Mucosa of stomach (tissue), 1 donor: ENCODE measurements around the gene SHISA7.

ENCODE experiments used
- H3K27me3 ChIP-seq: one replicate; pipeline ENCODE4 v1.7.0; 2013; ENCODE audit warnings: mild to moderate bottlenecking, low read length; ENCODE audit not compliant: control insufficient read depth, insufficient read depth
- H3K36me3 ChIP-seq: one replicate; pipeline ENCODE4 v1.7.0; 2013; ENCODE audit warnings: low read length; ENCODE audit not compliant: control insufficient read depth, insufficient read depth
- H3K4me1 ChIP-seq: one replicate; pipeline ENCODE4 v1.7.0; 2013; ENCODE audit warnings: mild to moderate bottlenecking, low read length; ENCODE audit not compliant: control insufficient read depth, insufficient read depth
- H3K4me3 ChIP-seq: one replicate; pipeline ENCODE4 v1.7.0; 2013; ENCODE audit warnings: low read length
- H3K9ac ChIP-seq: one replicate; pipeline ENCODE4 v1.7.0; 2013; ENCODE audit warnings: mild to moderate bottlenecking, low read length, moderate library complexity
- H3K9me3 ChIP-seq: one replicate; pipeline ENCODE4 v1.7.0; 2013; ENCODE audit warnings: mild to moderate bottlenecking, low read length, moderate library complexity; ENCODE audit not compliant: control insufficient read depth
- donor health status: Pancreatic carcinoma.

SHISA7 gene

GRCh38 chr19:55486043-55486970 is 43.2 kb upstream of the SHISA7 start:
- Histone ChIP-seq H3K27me3 (no peaks in the 10 kb centered on the region), H3K36me3 (no peaks in the 10 kb centered on the region), H3K9me3 (no peaks in the 10 kb centered on the region), H3K4me1 (peaks cover 32% of the 10 kb centered on the region), H3K9ac (no peak overlapping the region), H3K4me3 (no peak overlapping the region)

- Histone ChIP-seq H3K9me3 (no peaks in the 10 kb centered on the region), H3K27me3 (no peaks in the 10 kb centered on the region), H3K4me1 (peaks cover 32% of the 10 kb centered on the region), H3K9ac (peak overlapping the region; percentile 57), H3K36me3 (no peaks in the 10 kb centered on the region), H3K4me3 (peak overlapping the region; percentile 14)
Measured at GRCh38 chr19:55485439-55486011, 42.4 kb upstream of the SHISA7 start.

GRCh38 chr19:55484593-55485438 is 41.7 kb upstream of the SHISA7 start, which contains the start of gene NAT14:
Gene NAT14, plus strand, starts transcription at chr19:55485188. Its CDS starts 521 bp downstream, at chr19:55485709.
- Histone ChIP-seq H3K36me3 (no peaks in the 10 kb centered on the region), H3K4me3 (peak within 1 kb of the TSS; percentile 14), H3K9ac (peak within 1 kb of the TSS; percentile 57), H3K4me1 (peaks cover 32% of the 10 kb centered on the region), H3K9me3 (no peaks in the 10 kb centered on the region), H3K27me3 (no peaks in the 10 kb centered on the region)

GRCh38 chr19:55483706-55484592 is 40.8 kb upstream of the SHISA7 start:
- Histone ChIP-seq H3K9ac (peak overlapping the region; percentile 57), H3K4me3 (peak overlapping the region; percentile 14), H3K36me3 (no peaks in the 10 kb centered on the region), H3K27me3 (no peaks in the 10 kb centered on the region), H3K4me1 (peaks cover 32% of the 10 kb centered on the region), H3K9me3 (no peaks in the 10 kb centered on the region)

GRCh38 chr19:55482967-55483705 is 40.0 kb upstream of the SHISA7 start:
- Histone ChIP-seq H3K27me3 (no peaks in the 10 kb centered on the region), H3K4me3 (no peak overlapping the region), H3K9ac (no peak overlapping the region), H3K4me1 (peaks cover 28% of the 10 kb centered on the region), H3K36me3 (no peaks in the 10 kb centered on the region), H3K9me3 (no peaks in the 10 kb centered on the region)

DNA sequence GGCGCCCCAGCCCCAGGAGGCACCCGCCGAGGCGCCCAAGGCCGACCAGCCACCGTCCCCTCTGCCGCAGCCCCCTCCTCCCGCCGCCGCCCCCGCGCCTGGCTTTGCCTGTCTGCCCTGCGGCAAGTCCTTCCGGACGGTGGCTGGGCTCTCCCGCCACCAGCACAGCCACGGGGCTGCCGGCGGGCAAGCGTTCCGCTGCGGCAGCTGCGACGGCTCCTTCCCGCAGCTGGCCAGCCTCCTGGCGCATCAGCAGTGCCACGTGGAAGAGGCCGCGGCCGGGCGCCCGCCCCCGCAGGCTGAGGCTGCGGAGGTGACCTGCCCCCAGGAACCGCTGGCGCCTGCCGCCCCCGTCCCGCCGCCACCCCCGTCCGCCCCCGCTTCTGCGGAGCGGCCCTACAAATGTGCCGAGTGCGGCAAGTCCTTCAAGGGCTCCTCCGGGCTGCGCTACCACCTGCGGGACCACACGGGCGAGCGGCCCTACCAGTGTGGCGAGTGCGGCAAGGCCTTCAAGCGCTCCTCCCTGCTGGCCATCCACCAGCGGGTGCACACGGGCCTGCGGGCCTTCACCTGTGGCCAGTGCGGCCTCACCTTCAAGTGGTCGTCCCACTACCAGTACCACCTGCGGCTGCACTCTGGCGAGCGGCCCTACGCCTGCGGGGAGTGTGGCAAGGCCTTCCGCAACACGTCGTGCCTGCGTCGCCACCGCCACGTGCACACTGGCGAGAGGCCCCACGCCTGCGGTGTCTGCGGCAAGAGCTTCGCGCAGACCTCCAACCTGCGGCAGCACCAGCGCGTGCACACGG is 39.3 kb upstream of the SHISA7 start:
- Histone ChIP-seq H3K4me1 (peaks cover 23% of the 10 kb centered on the region), H3K27me3 (no peaks in the 10 kb centered on the region), H3K9ac (no peak overlapping the region), H3K9me3 (no peaks in the 10 kb centered on the region), H3K36me3 (no peaks in the 10 kb centered on the region), H3K4me3 (no peak overlapping the region)

DNA sequence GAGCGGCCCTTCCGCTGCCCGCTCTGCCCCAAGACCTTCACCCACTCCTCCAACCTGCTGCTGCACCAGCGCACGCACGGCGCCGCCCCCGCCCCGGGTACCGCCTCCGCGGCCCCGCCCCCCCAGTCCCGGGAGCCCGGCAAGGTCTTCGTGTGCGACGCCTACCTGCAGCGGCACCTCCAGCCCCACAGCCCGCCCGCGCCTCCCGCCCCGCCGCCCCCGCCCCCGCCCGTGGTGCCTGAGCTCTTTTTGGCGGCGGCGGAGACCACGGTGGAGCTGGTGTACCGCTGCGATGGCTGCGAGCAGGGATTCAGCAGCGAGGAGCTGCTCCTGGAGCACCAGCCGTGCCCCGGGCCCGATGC is 38.7 kb upstream of the SHISA7 start:
- no peaks in the 10 kb centered on the region for H3K36me3 ChIP-seq
- no peak overlapping the region for H3K9ac ChIP-seq
- no peaks in the 10 kb centered on the region for H3K27me3 ChIP-seq
- peaks cover 17% of the 10 kb centered on the region for H3K4me1 ChIP-seq
- no peak overlapping the region for H3K4me3 ChIP-seq
- no peaks in the 10 kb centered on the region for H3K9me3 ChIP-seq

- H3K4me1 ChIP-seq, result peaks cover 16% of the 10 kb centered on the region
- no peak overlapping the region for H3K9ac ChIP-seq
- no peaks in the 10 kb centered on the region for H3K9me3 ChIP-seq
- H3K4me3 ChIP-seq, result no peak overlapping the region
- H3K27me3 ChIP-seq, result no peaks in the 10 kb centered on the region
- H3K36me3 ChIP-seq, result no peaks in the 10 kb centered on the region
Measured at GRCh38 chr19:55481148-55481793, 38.2 kb upstream of the SHISA7 start.

GRCh38 chr19:55479451-55480230 is 36.5 kb upstream of the SHISA7 start:
- Histone ChIP-seq H3K36me3 (no peaks in the 10 kb centered on the region), H3K9ac (no peak overlapping the region), H3K4me3 (no peak overlapping the region), H3K9me3 (no peaks in the 10 kb centered on the region), H3K4me1 (peaks cover 15% of the 10 kb centered on the region), H3K27me3 (no peaks in the 10 kb centered on the region)
